ENCODE data around the gene DRD3. TPM values are rescaled to one million over a fixed set of nuclear protein-coding genes. Genes with fewer than 3 reads are reported as not detected.

Gene DRD3
- total and polyA plus RNA-seq, 7 experiments from 2014 or later = not detected

DNA sequence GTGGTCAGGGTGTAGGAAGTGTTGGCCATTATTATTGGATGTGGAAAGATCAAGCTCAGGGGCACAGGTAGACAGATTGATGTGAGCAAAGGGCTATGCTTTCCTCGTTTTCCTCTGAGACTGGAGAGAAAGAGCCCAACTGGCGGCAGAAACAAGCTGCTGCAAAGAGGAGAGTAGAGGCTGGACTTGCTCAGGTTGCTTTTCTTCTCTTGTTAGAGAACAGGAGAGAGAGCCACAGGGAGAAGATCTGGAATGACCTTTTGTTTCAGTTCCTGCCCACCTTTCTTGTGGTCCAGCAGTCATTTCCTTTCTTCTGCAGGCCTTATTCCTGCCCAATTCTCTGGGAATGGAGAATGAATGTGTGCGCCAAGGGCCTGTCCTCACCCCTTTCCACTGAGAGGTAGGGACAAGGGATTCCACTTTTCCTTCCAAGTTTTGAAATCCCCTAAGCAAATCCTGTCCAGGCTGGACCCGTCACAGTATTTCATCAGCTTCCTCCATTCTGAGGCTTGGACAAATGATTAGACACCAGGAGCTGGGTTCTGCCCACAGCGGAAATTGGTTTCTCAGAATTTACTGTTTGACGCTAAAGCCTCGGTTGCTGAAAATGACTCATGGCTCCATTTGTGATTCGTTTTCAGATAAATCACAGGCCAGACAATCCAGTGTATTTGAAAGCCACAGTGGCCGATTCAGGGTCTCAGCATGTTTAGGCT lies 42.5 kb upstream of the DRD3 start:
- peaks cover 4 to 26% (median 10%) of the 10 kb centered on the region in 11 donors for H3K9me3 Mint-ChIP-seq
- CTCF ChIA-PET = interaction anchor here (0.8 to 1.9 kb wide), 3 partner anchors 8 to 197 kb away, joined by 3 to 14 read pairs (median 4); no protein-coding TSS in a partner anchor
- H3K27ac Mint-ChIP-seq = peak overlapping the region in 6 of 9 donors; percentile 28 to 97 (median 84)
- peaks cover 4 to 31% (median 14%) of the 10 kb centered on the region in 5 donors for H3K36me3 Mint-ChIP-seq
- Histone ChIP-seq H3K9me3 (ENCODE audit: control insufficient read depth in 2 of 3, low read length in 3 of 3) (peaks cover 10 to 17% (median 10%) of the 10 kb centered on the region in 3 experiments), H3K27me3 (ENCODE audit: control insufficient read depth in 2 of 2, insufficient read depth in 2 of 2, low read length in 2 of 2) (no peaks in the 10 kb centered on the region), H3K27ac (ENCODE audit: low read depth, low read length) (no peak overlapping the region), H3K36me3 (ENCODE audit: control insufficient read depth in 2 of 3, insufficient read depth in 3 of 3, low read length in 3 of 3) (peaks cover 0 to 4% (median 0%) of the 10 kb centered on the region in 3 experiments), H3K4me3 (ENCODE audit: low read length) (no peak overlapping the region), H3K4me1 (ENCODE audit: control insufficient read depth in 2 of 2, insufficient read depth in 2 of 2, low read length in 2 of 2) (peaks cover 43 to 98% of the 10 kb centered on the region in 2 donors)
- peaks cover 39 to 60% (median 56%) of the 10 kb centered on the region in 7 donors for H3K4me1 Mint-ChIP-seq
- H3K27me3 Mint-ChIP-seq = no peaks in the 10 kb centered on the region
- DNase-seq (peak in 1 of 9 donors; percentile 35), ATAC-seq (peak; percentile 48)
- POLR2A ChIA-PET = interaction anchor here (1.6 to 8.5 kb wide), 2 partner anchors 6 to 10 kb away, joined by 4 to 132 read pairs; no protein-coding TSS in a partner anchor
- intact Hi-C loops (cut with micrococcal nuclease) = loop anchor here in 1 of 2 donors (5.0 kb wide), 1 partner anchor 106 kb away; no protein-coding TSS in a partner anchor
- peak overlapping the region in 1 of 10 donors; percentile 61 for H3K4me3 Mint-ChIP-seq

GRCh38 chr3:114219741-114220140 lies 40.9 kb upstream of the DRD3 start:
- Histone ChIP-seq H3K27ac (ENCODE audit: low read depth, low read length) (no peak overlapping the region), H3K36me3 (ENCODE audit: control insufficient read depth in 2 of 3, insufficient read depth in 3 of 3, low read length in 3 of 3) (no peaks in the 10 kb centered on the region), H3K4me3 (ENCODE audit: low read length) (no peak overlapping the region), H3K4me1 (ENCODE audit: control insufficient read depth in 2 of 2, insufficient read depth in 2 of 2, low read length in 2 of 2) (peaks cover 48 to 98% of the 10 kb centered on the region in 2 donors), H3K9me3 (ENCODE audit: control insufficient read depth in 2 of 3, low read length in 3 of 3) (peaks cover 3% of the 10 kb centered on the region in 3 experiments), H3K27me3 (ENCODE audit: control insufficient read depth in 2 of 2, insufficient read depth in 2 of 2, low read length in 2 of 2) (no peaks in the 10 kb centered on the region)
- H3K4me1 Mint-ChIP-seq = peaks cover 31 to 44% (median 42%) of the 10 kb centered on the region in 7 donors
- DNase-seq (no peak), ATAC-seq (no peak)
- peaks cover 3 to 15% (median 6%) of the 10 kb centered on the region in 11 donors for H3K9me3 Mint-ChIP-seq
- intact Hi-C loops (cut with micrococcal nuclease) = loop anchor here (5.0 to 10.0 kb wide), 5 partner anchors 108 to 1595 kb away; partner anchors contain the start of gene SIDT1 (in 2 of the 2)
- H3K27me3 Mint-ChIP-seq = no peaks in the 10 kb centered on the region
- peak overlapping the region in 3 of 9 donors; percentile 25 to 38 (median 34) for H3K27ac Mint-ChIP-seq
- POLR2A ChIA-PET = interaction anchor here (0.7 kb wide), 1 partner anchor 11 kb away, joined by 3 read pairs; no protein-coding TSS in a partner anchor
- no peak overlapping the region for H3K4me3 Mint-ChIP-seq
- CTCF ChIA-PET = no interaction called here
- peaks cover 4 to 16% (median 5%) of the 10 kb centered on the region in 5 donors for H3K36me3 Mint-ChIP-seq

DNA sequence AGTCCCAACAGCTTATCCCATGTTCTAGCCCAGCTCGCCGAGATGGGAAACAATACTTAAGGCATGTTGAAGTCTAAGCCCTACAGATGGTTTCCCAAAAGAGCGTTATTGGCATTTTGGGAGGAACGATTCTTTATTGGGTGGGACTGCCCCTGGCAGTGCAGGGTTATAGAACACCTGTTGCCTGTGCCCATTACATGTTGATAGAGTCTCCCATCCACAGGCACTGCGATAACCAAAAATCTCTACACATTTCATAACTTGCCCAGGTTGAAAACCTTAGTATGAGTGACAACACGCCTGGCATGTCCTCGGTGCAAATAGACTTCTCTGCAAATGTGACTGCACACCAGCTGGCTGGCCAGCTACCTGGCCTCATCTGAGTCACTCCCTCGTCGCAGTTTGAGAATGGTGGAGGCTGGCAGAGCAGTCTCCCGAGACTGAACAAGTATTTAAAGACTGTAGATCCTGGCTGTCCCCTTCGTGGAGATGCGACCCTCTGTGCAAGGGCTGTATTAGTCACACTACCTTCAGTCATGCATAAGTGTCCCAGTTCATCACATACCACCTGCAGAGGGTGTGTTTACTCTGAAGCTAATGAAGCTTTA lies 39.8 kb upstream of the DRD3 start:
- POLR2A ChIA-PET = interaction anchor here (1.1 to 6.3 kb wide), 4 partner anchors 7 to 22 kb away, joined by 3 to 132 read pairs (median 7); no protein-coding TSS in a partner anchor
- no peak overlapping the region for H3K27ac ChIP-seq (ENCODE audit: low read depth, low read length)

DNA sequence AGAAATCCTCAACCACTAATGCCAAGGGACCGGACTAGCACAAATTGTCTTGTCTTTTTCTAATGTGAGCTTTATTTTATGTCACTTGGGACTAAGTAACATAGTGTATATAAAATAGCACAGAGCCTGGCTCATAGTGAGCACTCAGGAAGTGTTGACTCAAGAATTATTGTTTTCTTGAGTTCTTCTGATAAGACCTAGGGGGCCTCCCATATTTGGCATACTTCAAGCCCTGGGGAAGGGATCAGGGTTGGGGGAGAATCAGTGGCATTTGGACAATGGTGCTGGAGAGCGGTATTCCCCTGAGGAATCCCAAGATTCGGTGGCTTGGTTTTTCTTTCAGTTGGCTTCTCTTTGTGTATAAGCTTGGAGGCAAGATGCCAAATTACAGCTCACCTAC lies 39.2 kb upstream of the DRD3 start:
- ATAC-seq = no peak
- intact Hi-C loops (cut with micrococcal nuclease) = loop anchor here (5.0 to 10.0 kb wide), 4 partner anchors 683 to 1597 kb away; partner anchors contain the start of gene SIDT1 (in 2 of the 2)
- peaks cover 49 to 94% of the 10 kb centered on the region in 2 donors for H3K4me1 ChIP-seq (ENCODE audit: control insufficient read depth in 2 of 2, insufficient read depth in 2 of 2, low read length in 2 of 2)
- H3K27me3 Mint-ChIP-seq = no peaks in the 10 kb centered on the region
- no peak for DNase-seq
- no peaks in the 10 kb centered on the region for H3K9me3 Mint-ChIP-seq
- H3K36me3 Mint-ChIP-seq = peaks cover 0 to 10% (median 0%) of the 10 kb centered on the region in 5 donors
- no peak overlapping the region for H3K27ac ChIP-seq (ENCODE audit: low read depth, low read length)
- H3K4me3 Mint-ChIP-seq = no peak overlapping the region
- POLR2A ChIA-PET = interaction anchor here (1.1 to 6.3 kb wide), 4 partner anchors 8 to 22 kb away, joined by 3 to 132 read pairs (median 7); no protein-coding TSS in a partner anchor
- no peaks in the 10 kb centered on the region for H3K36me3 ChIP-seq (ENCODE audit: control insufficient read depth in 2 of 3, insufficient read depth in 3 of 3, low read length in 3 of 3)
- peaks cover 19 to 33% (median 28%) of the 10 kb centered on the region in 7 donors for H3K4me1 Mint-ChIP-seq
- no peaks in the 10 kb centered on the region for H3K9me3 ChIP-seq (ENCODE audit: control insufficient read depth in 2 of 3, low read length in 3 of 3)
- H3K4me3 ChIP-seq (ENCODE audit: low read length) = no peak overlapping the region
- CTCF ChIA-PET = interaction anchor here (0.6 kb wide), 1 partner anchor 119 kb away, joined by 3 read pairs; no protein-coding TSS in a partner anchor
- peak overlapping the region in 1 of 9 donors; percentile 76 for H3K27ac Mint-ChIP-seq
- no peaks in the 10 kb centered on the region for H3K27me3 ChIP-seq (ENCODE audit: control insufficient read depth in 2 of 2, insufficient read depth in 2 of 2, low read length in 2 of 2)

More for the DNA sequence above, 39.8 kb upstream of the DRD3 start:
- Mint-ChIP-seq H3K4me3 (no peak overlapping the region), H3K27me3 (no peaks in the 10 kb centered on the region), H3K27ac (no peak overlapping the region), H3K4me1 (peaks cover 25 to 39% (median 35%) of the 10 kb centered on the region in 7 donors), H3K36me3 (peaks cover 0 to 10% (median 0%) of the 10 kb centered on the region in 5 donors), H3K9me3 (peaks cover 0 to 5% (median 0%) of the 10 kb centered on the region in 11 donors)
- Histone ChIP-seq H3K36me3 (ENCODE audit: control insufficient read depth in 2 of 3, insufficient read depth in 3 of 3, low read length in 3 of 3) (no peaks in the 10 kb centered on the region), H3K27me3 (ENCODE audit: control insufficient read depth in 2 of 2, insufficient read depth in 2 of 2, low read length in 2 of 2) (no peaks in the 10 kb centered on the region), H3K4me3 (ENCODE audit: low read length) (no peak overlapping the region), H3K9me3 (ENCODE audit: control insufficient read depth in 2 of 3, low read length in 3 of 3) (no peaks in the 10 kb centered on the region), H3K4me1 (ENCODE audit: control insufficient read depth in 2 of 2, insufficient read depth in 2 of 2, low read length in 2 of 2) (peaks cover 52 to 95% of the 10 kb centered on the region in 2 donors)
- no peak for DNase-seq
- intact Hi-C loops (cut with micrococcal nuclease) = loop anchor here (5.0 to 10.0 kb wide), 4 partner anchors 684 to 1596 kb away; partner anchors contain the start of gene SIDT1 (in 2 of the 2)
- no peak for ATAC-seq
- CTCF ChIA-PET = no interaction called here

DNA sequence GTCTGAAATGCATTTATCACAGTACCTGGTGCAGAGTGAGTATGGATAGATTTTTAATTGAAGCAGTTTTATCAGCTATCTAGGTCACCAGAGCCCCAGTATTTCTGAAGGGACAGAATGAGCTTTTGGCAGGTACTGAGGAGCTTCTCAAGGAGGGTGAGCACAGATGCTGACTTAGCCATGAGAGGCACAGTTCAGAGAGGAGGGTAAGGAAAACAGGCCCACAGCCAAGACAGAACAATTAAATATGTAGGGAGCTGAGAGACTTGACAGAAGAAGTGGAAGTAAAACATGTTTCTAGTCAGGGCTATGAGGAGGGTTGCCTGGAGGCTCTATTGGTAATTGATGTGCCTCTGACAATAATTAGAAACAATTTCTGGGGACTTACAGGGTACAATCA lies 38.4 kb upstream of the DRD3 start:
- no peak overlapping the region for H3K4me3 ChIP-seq (ENCODE audit: low read length)
- ATAC-seq (no peak), DNase-seq (no peak)
- H3K4me3 Mint-ChIP-seq = no peak overlapping the region
- peaks cover 46 to 94% of the 10 kb centered on the region in 2 donors for H3K4me1 ChIP-seq (ENCODE audit: control insufficient read depth in 2 of 2, insufficient read depth in 2 of 2, low read length in 2 of 2)
- no peaks in the 10 kb centered on the region for H3K36me3 ChIP-seq (ENCODE audit: control insufficient read depth in 2 of 3, insufficient read depth in 3 of 3, low read length in 3 of 3)
- H3K27ac ChIP-seq (ENCODE audit: low read depth, low read length) = no peak overlapping the region
- ChIA-PET CTCF (interaction anchor here (0.5 to 0.7 kb wide), 2 partner anchors 60 to 205 kb away, joined by 3 read pairs; no protein-coding TSS in a partner anchor), POLR2A (interaction anchor here (1.5 to 6.3 kb wide), 3 partner anchors 8 to 16 kb away, joined by 6 to 132 read pairs (median 8); no protein-coding TSS in a partner anchor)
- H3K27ac Mint-ChIP-seq = peak overlapping the region in 4 of 9 donors; percentile 16 to 76 (median 42)
- no peaks in the 10 kb centered on the region for H3K9me3 ChIP-seq (ENCODE audit: control insufficient read depth in 2 of 3, low read length in 3 of 3)
- H3K4me1 Mint-ChIP-seq = peaks cover 11 to 36% (median 23%) of the 10 kb centered on the region in 7 donors
- H3K36me3 Mint-ChIP-seq = peaks cover 0 to 10% (median 0%) of the 10 kb centered on the region in 5 donors
- intact Hi-C loops (cut with micrococcal nuclease) = loop anchor here (5.0 to 10.0 kb wide), 4 partner anchors 682 to 1598 kb away; partner anchors contain the start of gene SIDT1 (in 2 of the 2)
- H3K9me3 Mint-ChIP-seq = no peaks in the 10 kb centered on the region
- H3K27me3 Mint-ChIP-seq = no peaks in the 10 kb centered on the region
- no peaks in the 10 kb centered on the region for H3K27me3 ChIP-seq (ENCODE audit: control insufficient read depth in 2 of 2, insufficient read depth in 2 of 2, low read length in 2 of 2)
